ENCODE measurements around the gene BTBD9.

Gene BTBD9

GRCh38 chr6:38484656-38485055 lies 155.1 kb downstream of the BTBD9 start:
- ATAC-seq (replicated peaks) (no peak), DNase-seq (no peak)
- H3K27me3 Mint-ChIP-seq: no peaks in the 10 kb centered on the region
- H3K27ac Mint-ChIP-seq: no peak overlapping the region
- H3K4me3 Mint-ChIP-seq: no peak overlapping the region
- H3K4me1 Mint-ChIP-seq (ENCODE audit: low read depth in 2 of 2): peaks cover 0 to 5% of the 10 kb centered on the region in 2 donors
- no peaks in the 10 kb centered on the region for H3K9me3 Mint-ChIP-seq
- H3K36me3 Mint-ChIP-seq (ENCODE audit: insufficient read depth): no peaks in the 10 kb centered on the region

DNA sequence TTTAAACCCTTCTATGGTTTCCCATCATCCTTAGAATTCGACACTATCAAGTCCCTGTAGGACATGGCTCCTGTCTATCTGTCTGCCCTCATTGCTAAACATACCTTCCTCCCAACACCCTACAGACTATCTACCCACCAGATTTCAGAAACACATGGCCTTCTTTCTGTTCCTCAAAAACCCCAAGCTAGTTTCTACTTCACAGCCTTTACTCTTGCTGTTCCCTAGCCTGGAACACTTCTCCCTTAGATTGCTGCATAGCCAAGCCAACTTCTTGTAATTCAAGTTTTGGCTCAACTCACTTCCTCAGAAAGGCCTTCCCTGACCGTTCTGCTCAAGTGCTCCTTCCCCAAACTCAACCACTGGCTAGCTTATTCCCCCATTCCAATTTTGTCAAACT lies 156.2 kb downstream of the BTBD9 start:
- Mint-ChIP-seq H3K27ac (no peak overlapping the region), H3K4me1 (ENCODE audit: low read depth in 2 of 2) (peaks cover 2 to 6% of the 10 kb centered on the region in 2 donors), H3K27me3 (no peaks in the 10 kb centered on the region), H3K4me3 (no peak overlapping the region), H3K9me3 (no peaks in the 10 kb centered on the region), H3K36me3 (ENCODE audit: insufficient read depth) (no peaks in the 10 kb centered on the region)
- no peak for ATAC-seq (replicated peaks)
- no peak for DNase-seq

GRCh38 chr6:38482466-38482865 lies 157.3 kb downstream of the BTBD9 start:
- peaks cover 4 to 10% of the 10 kb centered on the region in 2 donors for H3K4me1 Mint-ChIP-seq (ENCODE audit: low read depth in 2 of 2)
- H3K27me3 Mint-ChIP-seq: no peaks in the 10 kb centered on the region
- no peak for ATAC-seq (replicated peaks)
- H3K4me3 Mint-ChIP-seq: no peak overlapping the region
- DNase-seq: no peak
- H3K9me3 Mint-ChIP-seq: no peaks in the 10 kb centered on the region
- no peaks in the 10 kb centered on the region for H3K36me3 Mint-ChIP-seq (ENCODE audit: insufficient read depth)
- no peak overlapping the region for H3K27ac Mint-ChIP-seq

GRCh38 chr6:38481851-38482250 lies 157.9 kb downstream of the BTBD9 start:
- DNase-seq (no peak), ATAC-seq (replicated peaks) (no peak)
- Mint-ChIP-seq H3K4me3 (no peak overlapping the region), H3K36me3 (ENCODE audit: insufficient read depth) (peaks cover 4% of the 10 kb centered on the region), H3K27ac (no peak overlapping the region), H3K4me1 (ENCODE audit: low read depth in 2 of 2) (peaks cover 4 to 12% of the 10 kb centered on the region in 2 donors), H3K27me3 (no peaks in the 10 kb centered on the region), H3K9me3 (no peaks in the 10 kb centered on the region)

DNA sequence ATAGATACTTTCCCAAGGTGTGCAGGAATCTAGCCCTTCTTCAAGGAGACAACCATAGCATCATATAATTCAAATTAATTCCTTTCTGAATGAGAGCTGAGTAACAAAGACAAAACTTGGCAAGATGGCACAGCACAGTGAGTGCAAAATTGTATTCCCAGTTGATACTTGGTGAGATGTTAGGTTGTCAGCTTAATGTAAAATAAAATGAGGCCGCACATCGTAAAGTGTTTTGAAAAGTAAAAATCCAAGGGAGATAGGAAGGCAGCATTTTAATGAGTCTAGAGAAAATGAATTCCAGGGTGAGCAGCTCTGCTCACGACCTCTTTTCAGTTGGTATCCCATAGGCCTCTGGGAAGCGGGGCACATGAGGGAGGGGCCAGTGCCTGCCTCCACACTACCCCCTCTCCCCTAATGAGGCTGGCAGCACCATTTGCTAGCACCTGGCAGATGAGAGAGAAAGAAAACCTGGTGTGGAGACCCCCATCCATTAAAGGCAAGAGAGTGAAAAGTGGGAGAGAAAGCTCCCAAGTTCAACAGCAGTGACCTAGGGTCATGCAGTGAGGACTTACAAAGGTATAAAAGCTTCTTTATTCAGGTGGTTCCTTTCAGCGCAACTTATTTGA lies 158.4 kb downstream of the BTBD9 start:
- no peaks in the 10 kb centered on the region for H3K9me3 Mint-ChIP-seq
- no peak for DNase-seq
- no peaks in the 10 kb centered on the region for H3K27me3 Mint-ChIP-seq
- H3K36me3 Mint-ChIP-seq (ENCODE audit: insufficient read depth): peaks cover 5% of the 10 kb centered on the region
- H3K4me3 Mint-ChIP-seq: no peak overlapping the region
- H3K27ac Mint-ChIP-seq: no peak overlapping the region
- no peak for ATAC-seq (replicated peaks)
- peaks cover 4 to 15% of the 10 kb centered on the region in 2 donors for H3K4me1 Mint-ChIP-seq (ENCODE audit: low read depth in 2 of 2)

- DNase-seq (no peak), ATAC-seq (replicated peaks) (no peak)
- no peaks in the 10 kb centered on the region for H3K27me3 Mint-ChIP-seq
- H3K4me3 Mint-ChIP-seq: no peak overlapping the region
- peaks cover 5% of the 10 kb centered on the region for H3K36me3 Mint-ChIP-seq (ENCODE audit: insufficient read depth)
- no peak overlapping the region for H3K27ac Mint-ChIP-seq
- no peaks in the 10 kb centered on the region for H3K9me3 Mint-ChIP-seq
- peaks cover 4 to 13% of the 10 kb centered on the region in 2 donors for H3K4me1 Mint-ChIP-seq (ENCODE audit: low read depth in 2 of 2)
Measured at GRCh38 chr6:38480036-38480435, 159.7 kb downstream of the BTBD9 start.

GRCh38 chr6:38479331-38479730 lies 160.4 kb downstream of the BTBD9 start:
- Mint-ChIP-seq H3K9me3 (no peaks in the 10 kb centered on the region), H3K4me3 (no peak overlapping the region), H3K36me3 (ENCODE audit: insufficient read depth) (peaks cover 5% of the 10 kb centered on the region), H3K4me1 (ENCODE audit: low read depth in 2 of 2) (peaks cover 4 to 13% of the 10 kb centered on the region in 2 donors), H3K27me3 (no peaks in the 10 kb centered on the region), H3K27ac (no peak overlapping the region)
- ATAC-seq (replicated peaks) (no peak), DNase-seq (no peak)

GRCh38 chr6:38477680-38478260 lies 162.0 kb downstream of the BTBD9 start:
- DNase-seq (no peak), ATAC-seq (replicated peaks) (no peak)
- Mint-ChIP-seq H3K9me3 (no peaks in the 10 kb centered on the region), H3K27ac (no peak overlapping the region), H3K4me3 (no peak overlapping the region), H3K4me1 (ENCODE audit: low read depth in 2 of 2) (peaks cover 4 to 15% of the 10 kb centered on the region in 2 donors), H3K27me3 (no peaks in the 10 kb centered on the region), H3K36me3 (ENCODE audit: insufficient read depth) (peaks cover 5% of the 10 kb centered on the region)

DNA sequence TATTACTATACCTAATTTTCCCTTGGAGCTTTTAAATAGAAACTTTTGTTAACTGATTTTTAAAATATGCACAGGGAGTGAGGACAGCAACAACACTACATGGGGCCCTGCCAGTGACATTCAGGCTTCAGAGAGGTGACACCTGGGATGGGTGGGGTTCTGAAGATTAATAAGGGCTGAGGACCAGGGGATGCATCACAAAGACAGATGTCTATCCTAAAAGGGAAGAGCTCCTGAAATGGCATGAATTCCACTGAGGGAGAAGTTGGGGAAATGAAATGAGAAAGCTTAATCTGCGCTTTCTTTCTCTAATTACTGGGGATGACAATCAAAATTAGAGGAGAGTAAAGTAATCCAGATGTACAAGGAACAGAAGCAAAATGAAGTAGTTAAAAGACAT lies 162.8 kb downstream of the BTBD9 start:
- Mint-ChIP-seq H3K27ac (no peak overlapping the region), H3K36me3 (ENCODE audit: insufficient read depth) (peaks cover 5% of the 10 kb centered on the region), H3K27me3 (no peaks in the 10 kb centered on the region), H3K9me3 (no peaks in the 10 kb centered on the region), H3K4me3 (no peak overlapping the region), H3K4me1 (ENCODE audit: low read depth in 2 of 2) (peaks cover 4 to 17% of the 10 kb centered on the region in 2 donors)
- no peak for ATAC-seq (replicated peaks)
- DNase-seq: no peak

GRCh38 chr6:38476141-38476540 lies 163.6 kb downstream of the BTBD9 start:
- peaks cover 7 to 17% of the 10 kb centered on the region in 2 donors for H3K4me1 Mint-ChIP-seq (ENCODE audit: low read depth in 2 of 2)
- no peak overlapping the region for H3K4me3 Mint-ChIP-seq
- no peaks in the 10 kb centered on the region for H3K27me3 Mint-ChIP-seq
- ATAC-seq (replicated peaks) (no peak), DNase-seq (no peak)
- no peaks in the 10 kb centered on the region for H3K9me3 Mint-ChIP-seq
- H3K27ac Mint-ChIP-seq: no peak overlapping the region
- peaks cover 5% of the 10 kb centered on the region for H3K36me3 Mint-ChIP-seq (ENCODE audit: insufficient read depth)

GRCh38 chr6:38470548-38470947 lies 169.2 kb downstream of the BTBD9 start:
- Mint-ChIP-seq H3K4me1 (ENCODE audit: low read depth in 2 of 2) (peaks cover 3 to 14% of the 10 kb centered on the region in 2 donors), H3K27me3 (no peaks in the 10 kb centered on the region), H3K9me3 (no peaks in the 10 kb centered on the region), H3K36me3 (ENCODE audit: insufficient read depth) (peaks cover 3% of the 10 kb centered on the region), H3K27ac (no peak overlapping the region), H3K4me3 (no peak overlapping the region)
- no peak for DNase-seq
- ATAC-seq (replicated peaks): no peak

GRCh38 chr6:38467566-38467965 lies 172.2 kb downstream of the BTBD9 start:
- Mint-ChIP-seq H3K36me3 (ENCODE audit: insufficient read depth) (peaks cover 3% of the 10 kb centered on the region), H3K4me3 (no peak overlapping the region), H3K27me3 (no peaks in the 10 kb centered on the region), H3K27ac (no peak overlapping the region), H3K4me1 (ENCODE audit: low read depth in 2 of 2) (peaks cover 3 to 9% of the 10 kb centered on the region in 2 donors), H3K9me3 (no peaks in the 10 kb centered on the region)
- ATAC-seq (replicated peaks) (no peak), DNase-seq (no peak)

GRCh38 chr6:38460186-38460585 lies 179.5 kb downstream of the BTBD9 start:
- ATAC-seq (replicated peaks) (no peak), DNase-seq (no peak)
- Mint-ChIP-seq H3K27ac (no peak overlapping the region), H3K36me3 (ENCODE audit: insufficient read depth) (no peaks in the 10 kb centered on the region), H3K4me3 (no peak overlapping the region), H3K4me1 (ENCODE audit: low read depth in 2 of 2) (peaks cover 0 to 27% of the 10 kb centered on the region in 2 donors), H3K9me3 (no peaks in the 10 kb centered on the region), H3K27me3 (no peaks in the 10 kb centered on the region)

GRCh38 chr6:38459291-38459690 lies 180.4 kb downstream of the BTBD9 start:
- Mint-ChIP-seq H3K36me3 (ENCODE audit: insufficient read depth) (no peaks in the 10 kb centered on the region), H3K4me3 (no peak overlapping the region), H3K9me3 (no peaks in the 10 kb centered on the region), H3K27ac (no peak overlapping the region), H3K27me3 (no peaks in the 10 kb centered on the region), H3K4me1 (ENCODE audit: low read depth in 2 of 2) (peaks cover 0 to 27% of the 10 kb centered on the region in 2 donors)
- ATAC-seq (replicated peaks): no peak
- DNase-seq: no peak
